Fibroblast of villous mesenchyme (primary cell): ENCODE data around the gene CACNA2D4. TPM values are rescaled to one million over a fixed set of nuclear protein-coding genes. Genes with fewer than 3 reads are reported as not detected.

Experiments
- DNase-seq: peaks from one replicate; pipeline ENCODE4 v3.0.0-alpha.2; 2010; ENCODE audit warnings: low read depth
- H3K4me3 ChIP-seq: 2 replicates; pipeline ENCODE4 v1.5.1; 2011; ENCODE audit warnings: low read depth, mild to moderate bottlenecking, low read length
- CTCF ChIP-seq: IDR thresholded peaks from 2 replicates; pipeline ENCODE4 v1.5.1; 2012; ENCODE audit warnings: low read depth, mild to moderate bottlenecking, low read length; ENCODE audit not compliant: insufficient read depth
- total RNA-seq: library from RNA; depleted of rRNA; stranded (reverse); fragments of >200 nt; gene quantifications from 2 replicates; pipeline ENCODE4 v1.2.3, GENCODE V29; 2012

CACNA2D4 gene
- total RNA-seq, 1 donor: 1.7 TPM

- TF ChIP-seq CTCF: no peak
- no peak for DNase-seq
- peak overlapping the region; percentile 59 for H3K4me3 ChIP-seq
Measured at GRCh38 chr12:1796515-1797010, 121.9 kb downstream of the CACNA2D4 start.

GRCh38 chr12:1795785-1796514 lies 122.5 kb downstream of the CACNA2D4 start:
- peak; percentile 83 for DNase-seq
- TF ChIP-seq CTCF: peak; percentile 79
- peak overlapping the region; percentile 59 for H3K4me3 ChIP-seq

- H3K4me3 ChIP-seq: no peak overlapping the region
- DNase-seq: no peak
- TF ChIP-seq CTCF: no peak
Measured at GRCh38 chr12:1795221-1795784, 123.1 kb downstream of the CACNA2D4 start.

- TF ChIP-seq CTCF: no peak
- no peak overlapping the region for H3K4me3 ChIP-seq
- DNase-seq: no peak
Measured at GRCh38 chr12:1794440-1795090, 123.9 kb downstream of the CACNA2D4 start.

GRCh38 chr12:1793426-1794210 lies 124.8 kb downstream of the CACNA2D4 start:
- no peak for DNase-seq
- H3K4me3 ChIP-seq: no peak overlapping the region
- TF ChIP-seq CTCF: no peak

GRCh38 chr12:1792406-1792805 lies 126.0 kb downstream of the CACNA2D4 start:
- TF ChIP-seq CTCF: no peak
- H3K4me3 ChIP-seq: no peak overlapping the region
- DNase-seq: no peak
